H4 (cell line): ENCODE measurements around the gene ANKH. TPM values are rescaled to one million over a fixed set of nuclear protein-coding genes. Genes with fewer than 3 reads are reported as not detected.
"Not testable (repeated sequence)": the region's sequence is repeated elsewhere in the genome, so short reads cannot be mapped to it uniquely, and the experiment has no call there.

Source experiments
- DNase-seq: peaks from one replicate; pipeline ENCODE4 v3.0.0-alpha.2; 2015; ENCODE audit warnings: low spot score
- total RNA-seq: library from RNA; depleted of rRNA; stranded (reverse); fragments of >200 nt; shearing (Covaris generic); gene quantifications from 2 replicates; pipeline ENCODE4 v1.2.3, GENCODE V29; 2014

Gene ANKH
- total RNA-seq, 1 experiment from 2014 or later, result 20.8 TPM

- DNase-seq, result no peak
These were observed 44.9 kb downstream of the ANKH start for GRCh38 chr5:14826714-14827113.

- no peak for DNase-seq
These were observed 45.6 kb downstream of the ANKH start for GRCh38 chr5:14825977-14826376.

GRCh38 chr5:14824499-14824898 is 47.1 kb downstream of the ANKH start:
- DNase-seq, result no peak

- DNase-seq, result no peak
These were observed 50.3 kb downstream of the ANKH start for GRCh38 chr5:14821100-14821845.

- peak; percentile 40 for DNase-seq
These were observed 52.4 kb downstream of the ANKH start for GRCh38 chr5:14818931-14819790.

GRCh38 chr5:14817762-14818136 is 53.8 kb downstream of the ANKH start:
- not testable (repeated sequence) for DNase-seq

GRCh38 chr5:14816999-14817761 is 54.4 kb downstream of the ANKH start:
- peak; percentile 75 for DNase-seq

- DNase-seq, result no peak
These were observed 55.1 kb downstream of the ANKH start for GRCh38 chr5:14816374-14816998.

- no peak for DNase-seq
These were observed 57.8 kb downstream of the ANKH start for GRCh38 chr5:14813747-14814146.

GRCh38 chr5:14812166-14812565 is 59.4 kb downstream of the ANKH start:
- DNase-seq, result no peak

- DNase-seq, result no peak
These were observed 60.5 kb downstream of the ANKH start for GRCh38 chr5:14810928-14811572.

GRCh38 chr5:14810282-14810681 is 61.3 kb downstream of the ANKH start:
- DNase-seq, result no peak

- peak; percentile 92 for DNase-seq
These were observed 62.0 kb downstream of the ANKH start for GRCh38 chr5:14809369-14810155.

- DNase-seq, result no peak
These were observed 64.1 kb downstream of the ANKH start for GRCh38 chr5:14807471-14807870.

- no peak for DNase-seq
These were observed 65.1 kb downstream of the ANKH start for GRCh38 chr5:14806456-14806855.

- DNase-seq, result no peak
These were observed 69.0 kb downstream of the ANKH start for GRCh38 chr5:14802541-14802940.

- DNase-seq, result no peak
These were observed 69.8 kb downstream of the ANKH start for GRCh38 chr5:14801792-14802191.

GRCh38 chr5:14797385-14797784 is 74.2 kb downstream of the ANKH start:
- not testable (repeated sequence) for DNase-seq

GRCh38 chr5:14794583-14795230 is 76.9 kb downstream of the ANKH start:
- DNase-seq, result no peak

GRCh38 chr5:14793851-14794250 is 77.7 kb downstream of the ANKH start:
- DNase-seq, result no peak
